ENCODE data around the gene CCR2. TPM values are rescaled to one million over a fixed set of nuclear protein-coding genes. Genes with fewer than 3 reads are reported as not detected.
"Not testable (repeated sequence)": the region's sequence is repeated elsewhere in the genome, so short reads cannot be mapped to it uniquely, and the experiment has no call there.

The CCR2 gene
- total and polyA plus RNA-seq, 4 donors: 0.18 to 6.2 (median 2.8) TPM; not detected in 1

DNA sequence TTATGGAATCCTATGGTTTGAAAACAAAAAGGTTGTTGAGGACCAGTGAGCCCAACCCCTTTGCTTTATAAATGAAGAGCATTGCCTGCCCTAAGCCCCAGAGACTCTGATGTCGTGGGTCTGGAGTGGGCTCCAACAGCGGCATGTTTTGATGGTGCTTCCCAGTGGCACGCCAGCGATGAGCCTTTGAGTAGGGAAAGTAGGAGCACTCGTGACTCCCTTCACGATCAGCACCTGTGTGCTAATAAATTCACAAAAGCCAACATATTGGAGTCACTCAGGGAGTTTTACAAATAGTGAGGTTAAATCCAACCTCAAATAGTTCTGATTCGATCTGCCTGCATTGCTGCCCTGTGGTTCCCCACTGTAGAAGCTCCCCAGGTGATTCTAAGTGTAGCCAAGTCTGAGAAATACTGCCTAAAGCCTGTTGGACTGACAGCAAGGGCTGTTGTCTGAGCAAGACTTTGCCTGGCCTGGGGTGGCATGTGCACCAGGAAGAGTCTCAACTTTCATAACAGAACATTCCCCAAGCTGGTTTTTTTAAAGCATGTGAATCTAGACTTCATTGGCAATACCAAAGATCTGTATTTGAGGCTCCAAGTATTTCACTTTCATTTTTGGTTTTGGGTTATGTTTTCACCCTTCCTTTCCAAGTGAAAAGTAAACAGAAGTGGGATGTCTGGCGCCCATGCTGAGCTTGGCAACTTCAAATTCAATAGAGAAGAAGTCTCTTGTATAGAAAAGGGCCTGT is 26.7 kb downstream of the CCR2 start:
- no peaks in the 10 kb centered on the region for H3K36me3 ChIP-seq (ENCODE audit: control insufficient read depth in 1 of 2, insufficient read depth in 2 of 2, low read length in 1 of 2)
- intact Hi-C loops (cut with DNase I): no loop called here
- no peak overlapping the region for H3K4me3 ChIP-seq (ENCODE audit: low read length in 2 of 2)
- ATAC-seq (ENCODE audit: low FRiP score) (no peak), DNase-seq (no peak)
- no peaks in the 10 kb centered on the region for H3K27me3 ChIP-seq (ENCODE audit: control insufficient read depth in 1 of 2, insufficient read depth in 2 of 2, low read length in 1 of 2)
- no peak overlapping the region for H3K27ac ChIP-seq (ENCODE audit: low read depth in 1 of 2, low read length in 2 of 2)
- H3K4me1 ChIP-seq (ENCODE audit: control insufficient read depth in 1 of 2, insufficient read depth in 2 of 2, low read length in 2 of 2): no peaks in the 10 kb centered on the region
- 75 to 80% methylated on average over 8 of the region's 8 CpGs for WGBS, 2 donors
- H3K9me3 ChIP-seq (ENCODE audit: control insufficient read depth, low read length): no peaks in the 10 kb centered on the region

GRCh38 chr3:46381625-46382024 is 27.7 kb downstream of the CCR2 start:
- WGBS, 2 donors: 50 to 52% methylated on average over 3 of the region's 3 CpGs
- H3K36me3 ChIP-seq (ENCODE audit: control insufficient read depth in 1 of 2, insufficient read depth in 2 of 2, low read length in 1 of 2): no peaks in the 10 kb centered on the region
- H3K27ac ChIP-seq (ENCODE audit: low read depth in 1 of 2, low read length in 2 of 2): no peak overlapping the region
- H3K27me3 ChIP-seq (ENCODE audit: control insufficient read depth in 1 of 2, insufficient read depth in 2 of 2, low read length in 1 of 2): no peaks in the 10 kb centered on the region
- intact Hi-C loops (cut with DNase I): no loop called here
- DNase-seq (no peak), ATAC-seq (ENCODE audit: low FRiP score) (no peak)
- no peaks in the 10 kb centered on the region for H3K9me3 ChIP-seq (ENCODE audit: control insufficient read depth, low read length)
- no peak overlapping the region for H3K4me3 ChIP-seq (ENCODE audit: low read length in 2 of 2)
- H3K4me1 ChIP-seq (ENCODE audit: control insufficient read depth in 1 of 2, insufficient read depth in 2 of 2, low read length in 2 of 2): no peaks in the 10 kb centered on the region

- Histone ChIP-seq H3K9me3 (ENCODE audit: control insufficient read depth, low read length) (peaks cover 3% of the 10 kb centered on the region), H3K4me3 (ENCODE audit: low read length in 2 of 2) (no peak overlapping the region)
Measured at GRCh38 chr3:46383211-46383950, 29.5 kb downstream of the CCR2 start.

DNA sequence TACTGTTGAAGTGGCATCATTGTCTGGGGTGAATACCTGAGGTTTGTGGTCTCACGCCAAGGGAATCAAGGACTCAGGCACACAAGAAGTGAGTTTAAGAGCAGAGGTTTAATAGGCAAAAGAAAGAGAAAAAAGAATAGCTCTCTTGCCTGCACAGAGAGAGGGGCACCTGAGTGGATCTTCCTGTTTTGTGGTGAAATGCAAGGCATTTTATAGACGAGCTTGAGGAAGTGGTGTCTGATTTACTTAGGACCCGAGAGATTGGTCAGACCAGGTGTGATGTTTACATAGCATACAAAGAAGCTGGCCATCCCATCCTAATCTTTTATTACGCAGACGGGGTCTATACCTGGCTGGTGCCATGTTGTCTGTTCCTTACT is 30.0 kb downstream of the CCR2 start:
- Histone ChIP-seq H3K4me3 (ENCODE audit: low read length in 2 of 2) (no peak overlapping the region), H3K9me3 (ENCODE audit: control insufficient read depth, low read length) (peaks cover 3% of the 10 kb centered on the region), H3K27ac (ENCODE audit: low read depth in 1 of 2, low read length in 2 of 2) (no peak overlapping the region), H3K4me1 (ENCODE audit: control insufficient read depth in 1 of 2, insufficient read depth in 2 of 2, low read length in 2 of 2) (no peaks in the 10 kb centered on the region), H3K27me3 (ENCODE audit: control insufficient read depth in 1 of 2, insufficient read depth in 2 of 2, low read length in 1 of 2) (peaks cover 0 to 2% of the 10 kb centered on the region in 2 donors), H3K36me3 (ENCODE audit: control insufficient read depth in 1 of 2, insufficient read depth in 2 of 2, low read length in 1 of 2) (no peaks in the 10 kb centered on the region)
- DNase-seq (no peak), ATAC-seq (ENCODE audit: low FRiP score) (no peak)
- intact Hi-C loops (cut with DNase I): no loop called here
- WGBS, 2 donors: 66 to 73% methylated on average over 5 of the region's 5 CpGs

More at GRCh38 chr3:46383211-46383950, 29.5 kb downstream of the CCR2 start:
- DNase-seq (no peak), ATAC-seq (ENCODE audit: low FRiP score) (no peak)
- no peaks in the 10 kb centered on the region for H3K4me1 ChIP-seq (ENCODE audit: control insufficient read depth in 1 of 2, insufficient read depth in 2 of 2, low read length in 2 of 2)
- no peak overlapping the region for H3K27ac ChIP-seq (ENCODE audit: low read depth in 1 of 2, low read length in 2 of 2)
- intact Hi-C loops (cut with DNase I): no loop called here
- WGBS, 2 donors: 70 to 76% methylated on average over 6 of the region's 6 CpGs
- H3K36me3 ChIP-seq (ENCODE audit: control insufficient read depth in 1 of 2, insufficient read depth in 2 of 2, low read length in 1 of 2): no peaks in the 10 kb centered on the region
- H3K27me3 ChIP-seq (ENCODE audit: control insufficient read depth in 1 of 2, insufficient read depth in 2 of 2, low read length in 1 of 2): peaks cover 0 to 2% of the 10 kb centered on the region in 2 donors

- no peak for ATAC-seq (ENCODE audit: low FRiP score)
- no peaks in the 10 kb centered on the region for H3K36me3 ChIP-seq (ENCODE audit: control insufficient read depth in 1 of 2, insufficient read depth in 2 of 2, low read length in 1 of 2)
- intact Hi-C loops (cut with DNase I): no loop called here
- H3K27me3 ChIP-seq (ENCODE audit: control insufficient read depth in 1 of 2, insufficient read depth in 2 of 2, low read length in 1 of 2): peaks cover 0 to 3% of the 10 kb centered on the region in 2 donors
- no peaks in the 10 kb centered on the region for H3K4me1 ChIP-seq (ENCODE audit: control insufficient read depth in 1 of 2, insufficient read depth in 2 of 2, low read length in 2 of 2)
- H3K9me3 ChIP-seq (ENCODE audit: control insufficient read depth, low read length): peaks cover 3% of the 10 kb centered on the region
- no peak for DNase-seq
- 58 to 67% methylated on average over 4 of the region's 4 CpGs for WGBS, 2 donors
- no peak overlapping the region for H3K27ac ChIP-seq (ENCODE audit: low read depth in 1 of 2, low read length in 2 of 2)
- no peak overlapping the region for H3K4me3 ChIP-seq (ENCODE audit: low read length in 2 of 2)
Measured at GRCh38 chr3:46386205-46386604, 32.3 kb downstream of the CCR2 start.

- H3K27ac ChIP-seq (ENCODE audit: low read depth in 1 of 2, low read length in 2 of 2); DNase-seq; H3K36me3 ChIP-seq (ENCODE audit: control insufficient read depth in 1 of 2, insufficient read depth in 2 of 2, low read length in 1 of 2); ATAC-seq (ENCODE audit: low FRiP score); H3K9me3 ChIP-seq (ENCODE audit: control insufficient read depth, low read length); intact Hi-C loops (cut with DNase I); H3K27me3 ChIP-seq (ENCODE audit: control insufficient read depth in 1 of 2, insufficient read depth in 2 of 2, low read length in 1 of 2); H3K4me1 ChIP-seq (ENCODE audit: control insufficient read depth in 1 of 2, insufficient read depth in 2 of 2, low read length in 2 of 2); H3K4me3 ChIP-seq (ENCODE audit: low read length in 2 of 2): not testable (repeated sequence)
- 90 to 93% methylated on average over 4 of the region's 4 CpGs for WGBS, 2 donors
Measured at GRCh38 chr3:46388847-46389246, 34.9 kb downstream of the CCR2 start.

DNA sequence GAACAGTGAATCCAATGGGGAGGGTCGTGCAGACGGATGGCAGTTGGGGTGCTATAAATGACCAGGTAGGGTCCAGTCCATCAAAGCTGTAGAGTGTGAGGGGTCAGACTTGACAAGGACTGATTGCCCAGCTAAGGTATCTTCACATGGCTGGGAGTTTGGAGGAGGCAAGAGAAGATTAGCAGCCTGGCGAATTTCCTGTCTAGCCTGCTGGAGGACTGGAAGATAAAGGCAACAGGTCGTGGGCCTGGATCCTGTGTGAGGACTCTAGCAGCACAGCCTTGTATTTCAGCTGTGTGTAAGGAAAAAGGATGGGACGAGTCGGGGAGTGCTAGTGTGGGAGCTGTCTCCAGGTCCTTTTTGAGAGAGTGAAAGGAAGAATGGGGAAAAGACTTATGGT is 35.4 kb downstream of the CCR2 start:
- H3K36me3 ChIP-seq (ENCODE audit: control insufficient read depth in 1 of 2, insufficient read depth in 2 of 2, low read length in 1 of 2): no peaks in the 10 kb centered on the region

GRCh38 chr3:46391526-46391925 is 37.6 kb downstream of the CCR2 start:
- intact Hi-C loops (cut with DNase I); H3K4me1 ChIP-seq (ENCODE audit: control insufficient read depth in 1 of 2, insufficient read depth in 2 of 2, low read length in 2 of 2); H3K27me3 ChIP-seq (ENCODE audit: control insufficient read depth in 1 of 2, insufficient read depth in 2 of 2, low read length in 1 of 2); H3K36me3 ChIP-seq (ENCODE audit: control insufficient read depth in 1 of 2, insufficient read depth in 2 of 2, low read length in 1 of 2); H3K4me3 ChIP-seq (ENCODE audit: low read length in 2 of 2); H3K9me3 ChIP-seq (ENCODE audit: control insufficient read depth, low read length); ATAC-seq (ENCODE audit: low FRiP score); H3K27ac ChIP-seq (ENCODE audit: low read depth in 1 of 2, low read length in 2 of 2); DNase-seq: not testable (repeated sequence)
- WGBS, 2 donors: 88 to 91% methylated on average over 5 of the region's 5 CpGs

More for the DNA sequence above, 35.4 kb downstream of the CCR2 start:
- 77 to 80% methylated on average over 6 of the region's 6 CpGs for WGBS, 2 donors
- peaks cover 3% of the 10 kb centered on the region for H3K9me3 ChIP-seq (ENCODE audit: control insufficient read depth, low read length)
- H3K4me1 ChIP-seq (ENCODE audit: control insufficient read depth in 1 of 2, insufficient read depth in 2 of 2, low read length in 2 of 2): no peaks in the 10 kb centered on the region
- H3K4me3 ChIP-seq (ENCODE audit: low read length in 2 of 2): no peak overlapping the region
- H3K27ac ChIP-seq (ENCODE audit: low read depth in 1 of 2, low read length in 2 of 2): no peak overlapping the region
- H3K27me3 ChIP-seq (ENCODE audit: control insufficient read depth in 1 of 2, insufficient read depth in 2 of 2, low read length in 1 of 2): peaks cover 0 to 3% of the 10 kb centered on the region in 2 donors
- DNase-seq (no peak), ATAC-seq (ENCODE audit: low FRiP score) (no peak)
- intact Hi-C loops (cut with DNase I): no loop called here

DNA sequence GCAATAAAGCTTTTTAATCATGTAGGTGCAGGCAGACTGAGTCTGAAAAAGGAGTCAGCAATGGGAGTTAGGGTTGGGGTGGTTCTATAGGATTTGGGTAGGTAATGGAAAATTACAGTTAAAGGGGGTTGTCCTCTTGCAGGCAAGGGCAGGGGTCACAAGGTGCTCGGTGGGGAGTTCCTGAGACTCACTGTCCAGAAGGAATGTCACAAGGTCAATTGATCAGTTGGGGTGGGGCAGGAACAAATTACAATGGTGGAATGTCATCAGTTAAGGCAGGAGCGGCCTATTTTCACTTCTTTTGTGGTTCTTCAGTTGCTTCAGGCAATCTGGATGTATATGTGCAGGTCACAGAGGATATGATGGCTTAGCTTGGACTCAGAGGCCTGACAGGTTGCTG is 39.1 kb downstream of the CCR2 start:
- 82 to 83% methylated on average over 2 of the region's 2 CpGs for WGBS, 2 donors
- H3K4me3 ChIP-seq (ENCODE audit: low read length in 2 of 2): no peak overlapping the region
- H3K9me3 ChIP-seq (ENCODE audit: control insufficient read depth, low read length): no peaks in the 10 kb centered on the region
- ATAC-seq (ENCODE audit: low FRiP score) (no peak), DNase-seq (no peak)
- H3K27ac ChIP-seq (ENCODE audit: low read depth in 1 of 2, low read length in 2 of 2): no peak overlapping the region
- no peaks in the 10 kb centered on the region for H3K36me3 ChIP-seq (ENCODE audit: control insufficient read depth in 1 of 2, insufficient read depth in 2 of 2, low read length in 1 of 2)
- intact Hi-C loops (cut with DNase I): no loop called here
- no peaks in the 10 kb centered on the region for H3K4me1 ChIP-seq (ENCODE audit: control insufficient read depth in 1 of 2, insufficient read depth in 2 of 2, low read length in 2 of 2)
- H3K27me3 ChIP-seq (ENCODE audit: control insufficient read depth in 1 of 2, insufficient read depth in 2 of 2, low read length in 1 of 2): peaks cover 0 to 2% of the 10 kb centered on the region in 2 donors

All from aorta (tissue), 5 donors.